Tibial artery (tissue), 4 donors: ENCODE measurements around the gene TCF4.

Source experiments
- DNase-seq, 2 donors: peaks; one replicate each; pipeline ENCODE4 v3.0.0-alpha.2; 2019
- H3K27ac ChIP-seq, 2 donors: fragments of 200-600 bp; sonication (generic) in 1 of 2; 1 replicate in 1 of 2; 2 replicates in 1 of 2; pipeline ENCODE4 v1.5.1; 2018 to 2019; ENCODE audit warnings: mild to moderate bottlenecking in 1 of 2
- H3K27me3 ChIP-seq, 2 donors: fragments of 200-600 bp; sonication (generic) in 1 of 2; one replicate each; pipeline versions ENCODE4 v1.5.1 to v1.6.0; 2016 to 2019
- H3K36me3 ChIP-seq, 3 donors: fragments of 200-600 bp; sonication (generic) in 2 of 3; one replicate each; pipeline ENCODE4 v1.5.1; 2016 to 2019; ENCODE audit warnings: mild to moderate bottlenecking in 2 of 3
- H3K4me1 ChIP-seq, 4 donors: fragments of 200-600 bp; sonication (generic) in 2 of 4; 1 replicate in 3 of 4; 2 replicates in 1 of 4; pipeline ENCODE4 v1.5.1; 2016 to 2019
- H3K4me3 ChIP-seq, 2 donors: fragments of 200-600 bp; sonication (generic) in 1 of 2; 1 replicate in 1 of 2; 2 replicates in 1 of 2; pipeline ENCODE4 v1.5.1; 2018 to 2019; ENCODE audit warnings: mild to moderate bottlenecking in 2 of 2
- H3K9me3 ChIP-seq, 3 donors: fragments of 200-600 bp; sonication (generic) in 1 of 3; one replicate each; pipeline ENCODE4 v1.5.1; 2016 to 2019
- intact Hi-C: fragments of 100-400 bp; cut with DNase I; formaldehyde crosslinking; loops from one replicate; pipeline ENCODE4 v1.15.0; 2023; ENCODE audit warnings: low total_unique reads
- TF ChIP-seq, protein P1 (sequence below), 2 experiments: fragments of 200-600 bp in 1 of 2; fragments of 450-650 bp in 1 of 2; IDR thresholded peaks; one replicate each; pipeline ENCODE4 v1.5.1; 2017 to 2019; ENCODE audit warnings: antibody characterized with exemption in 2 of 2, mild to moderate bottlenecking in 1 of 2, moderate library complexity in 1 of 2

Gene TCF4

DNA sequence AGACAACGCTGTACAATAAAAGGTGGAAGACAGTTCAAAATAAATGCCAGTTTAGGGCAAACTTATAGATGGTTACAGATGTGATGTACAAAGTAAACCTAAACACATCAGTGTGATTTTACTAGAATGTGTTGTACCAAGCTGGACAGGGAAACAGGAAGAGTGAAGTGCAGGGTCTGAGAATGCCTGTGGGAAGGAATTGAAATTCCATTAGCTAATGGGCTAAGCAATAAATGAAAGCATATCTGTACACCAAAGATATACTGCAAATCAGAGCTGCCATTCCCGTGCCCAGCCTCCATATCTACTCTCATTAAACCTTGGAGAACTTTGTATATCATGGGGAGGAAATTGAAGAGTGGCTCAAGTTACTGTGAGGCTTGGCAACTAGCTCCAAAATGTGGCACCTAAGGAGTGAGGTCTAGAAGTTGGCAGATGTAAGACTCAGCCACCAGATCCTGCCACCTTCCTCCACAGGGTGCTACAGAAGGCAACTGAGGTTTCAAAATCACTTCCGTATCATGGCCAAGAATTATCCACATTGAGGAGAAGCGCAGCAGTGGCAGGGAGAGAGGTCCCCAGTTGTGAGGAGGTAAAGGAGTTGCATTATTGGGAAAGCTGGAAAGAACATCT lies 277.8 kb downstream of the TCF4 start:
- Histone ChIP-seq H3K4me3 (no peak overlapping the region), H3K27ac (no peak overlapping the region), H3K4me1 (peaks cover 0 to 24% (median 0%) of the 10 kb centered on the region in 4 donors), H3K36me3 (peaks cover 0 to 4% (median 0%) of the 10 kb centered on the region in 3 donors), H3K9me3 (no peaks in the 10 kb centered on the region), H3K27me3 (no peaks in the 10 kb centered on the region)
- DNase-seq, result no peak
- intact Hi-C loops, result no loop called here
- TF ChIP-seq, protein P1, sequence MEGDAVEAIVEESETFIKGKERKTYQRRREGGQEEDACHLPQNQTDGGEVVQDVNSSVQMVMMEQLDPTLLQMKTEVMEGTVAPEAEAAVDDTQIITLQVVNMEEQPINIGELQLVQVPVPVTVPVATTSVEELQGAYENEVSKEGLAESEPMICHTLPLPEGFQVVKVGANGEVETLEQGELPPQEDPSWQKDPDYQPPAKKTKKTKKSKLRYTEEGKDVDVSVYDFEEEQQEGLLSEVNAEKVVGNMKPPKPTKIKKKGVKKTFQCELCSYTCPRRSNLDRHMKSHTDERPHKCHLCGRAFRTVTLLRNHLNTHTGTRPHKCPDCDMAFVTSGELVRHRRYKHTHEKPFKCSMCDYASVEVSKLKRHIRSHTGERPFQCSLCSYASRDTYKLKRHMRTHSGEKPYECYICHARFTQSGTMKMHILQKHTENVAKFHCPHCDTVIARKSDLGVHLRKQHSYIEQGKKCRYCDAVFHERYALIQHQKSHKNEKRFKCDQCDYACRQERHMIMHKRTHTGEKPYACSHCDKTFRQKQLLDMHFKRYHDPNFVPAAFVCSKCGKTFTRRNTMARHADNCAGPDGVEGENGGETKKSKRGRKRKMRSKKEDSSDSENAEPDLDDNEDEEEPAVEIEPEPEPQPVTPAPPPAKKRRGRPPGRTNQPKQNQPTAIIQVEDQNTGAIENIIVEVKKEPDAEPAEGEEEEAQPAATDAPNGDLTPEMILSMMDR (IDR thresholded peaks at IDR 0.05), result no peak

DNA sequence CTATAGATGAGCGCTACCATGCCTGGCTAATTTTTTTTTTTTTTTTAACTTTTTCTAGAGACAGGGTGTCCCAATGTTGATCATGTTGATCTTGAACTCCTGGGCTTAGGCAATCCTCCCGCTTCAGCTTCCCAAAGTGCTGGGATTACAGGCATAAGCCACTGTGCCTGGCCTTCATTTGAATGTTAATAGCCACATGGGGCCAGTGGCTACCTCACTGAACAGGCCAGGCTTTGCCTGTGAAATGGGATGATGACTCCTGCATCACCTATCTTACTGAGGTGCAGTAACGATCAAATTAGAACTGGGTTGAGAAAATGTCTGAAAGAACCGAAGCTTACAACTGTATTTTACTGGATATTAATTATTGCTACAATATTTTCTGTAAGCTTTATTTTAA lies 278.7 kb downstream of the TCF4 start:
- no peak overlapping the region for H3K27ac ChIP-seq
- H3K36me3 ChIP-seq, result peaks cover 0 to 4% (median 0%) of the 10 kb centered on the region in 3 donors
- no peak for DNase-seq
- no peaks in the 10 kb centered on the region for H3K9me3 ChIP-seq
- peaks cover 0 to 21% (median 0%) of the 10 kb centered on the region in 4 donors for H3K4me1 ChIP-seq
- no peak overlapping the region for H3K4me3 ChIP-seq
- no peaks in the 10 kb centered on the region for H3K27me3 ChIP-seq
- TF ChIP-seq, protein P1 (IDR thresholded peaks at IDR 0.05), result no peak
- intact Hi-C loops, result no loop called here

DNA sequence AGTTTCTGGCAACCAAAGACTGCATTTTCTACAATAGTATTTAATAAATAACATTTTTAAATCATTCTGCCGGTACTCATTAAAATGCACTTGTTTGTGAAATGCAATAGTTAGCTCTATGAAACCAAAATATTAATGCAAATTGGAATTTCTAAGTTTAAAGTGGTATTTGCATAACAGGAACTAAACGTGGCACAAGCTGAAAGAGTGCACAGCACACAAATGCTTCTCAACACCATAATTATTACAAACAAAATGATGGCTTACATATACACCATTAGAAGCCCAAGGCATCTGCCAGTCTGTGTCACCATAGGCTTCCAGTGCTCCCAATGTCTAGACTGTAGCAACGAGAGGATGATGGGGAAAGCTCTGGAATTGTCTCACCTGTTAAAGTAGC lies 280.5 kb downstream of the TCF4 start:
- intact Hi-C loops, result no loop called here
- Histone ChIP-seq H3K4me1 (peaks cover 0 to 21% (median 0%) of the 10 kb centered on the region in 4 donors), H3K36me3 (peaks cover 0 to 4% (median 0%) of the 10 kb centered on the region in 3 donors), H3K9me3 (no peaks in the 10 kb centered on the region), H3K27me3 (no peaks in the 10 kb centered on the region), H3K4me3 (no peak overlapping the region), H3K27ac (no peak overlapping the region)
- DNase-seq, result no peak
- TF ChIP-seq, protein P1 (IDR thresholded peaks at IDR 0.05), result no peak

DNA sequence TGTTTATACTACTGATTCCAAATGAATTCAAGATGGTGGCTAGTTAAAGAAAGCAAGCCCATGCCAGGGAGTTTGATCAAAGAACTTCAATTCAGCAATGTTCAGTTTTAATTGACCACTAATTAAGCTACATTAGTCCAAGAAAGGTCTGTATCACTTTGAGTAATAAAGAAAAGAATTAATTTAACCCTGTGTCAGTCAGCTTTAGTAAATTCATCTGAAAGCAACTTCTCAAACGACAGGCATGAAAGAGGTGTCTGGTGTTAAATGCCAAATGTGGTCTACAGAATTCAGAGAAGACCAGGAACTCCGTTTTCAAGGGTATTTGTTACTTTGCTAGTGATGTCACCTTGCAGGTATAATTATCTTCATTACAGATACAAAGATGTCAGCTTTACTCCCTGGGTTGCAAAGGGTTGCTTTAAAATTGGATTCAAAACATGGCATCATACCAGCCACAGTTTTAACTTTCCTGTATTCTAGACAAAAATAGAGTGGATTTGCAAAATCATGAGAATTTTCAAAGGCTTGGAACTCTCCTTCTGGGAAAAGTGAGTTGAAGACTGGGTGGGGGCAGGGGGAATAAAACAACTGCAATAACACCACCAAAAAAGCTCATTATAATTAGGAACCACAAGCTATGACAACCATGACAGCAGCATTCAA lies 281.5 kb downstream of the TCF4 start:
- DNase-seq, result no peak
- TF ChIP-seq, protein P1 (IDR thresholded peaks at IDR 0.05), result no peak
- Histone ChIP-seq H3K27ac (no peak overlapping the region), H3K4me3 (no peak overlapping the region), H3K36me3 (peaks cover 0 to 4% (median 0%) of the 10 kb centered on the region in 3 donors), H3K27me3 (no peaks in the 10 kb centered on the region), H3K9me3 (no peaks in the 10 kb centered on the region), H3K4me1 (peaks cover 0 to 21% (median 0%) of the 10 kb centered on the region in 4 donors)
- intact Hi-C loops, result no loop called here

DNA sequence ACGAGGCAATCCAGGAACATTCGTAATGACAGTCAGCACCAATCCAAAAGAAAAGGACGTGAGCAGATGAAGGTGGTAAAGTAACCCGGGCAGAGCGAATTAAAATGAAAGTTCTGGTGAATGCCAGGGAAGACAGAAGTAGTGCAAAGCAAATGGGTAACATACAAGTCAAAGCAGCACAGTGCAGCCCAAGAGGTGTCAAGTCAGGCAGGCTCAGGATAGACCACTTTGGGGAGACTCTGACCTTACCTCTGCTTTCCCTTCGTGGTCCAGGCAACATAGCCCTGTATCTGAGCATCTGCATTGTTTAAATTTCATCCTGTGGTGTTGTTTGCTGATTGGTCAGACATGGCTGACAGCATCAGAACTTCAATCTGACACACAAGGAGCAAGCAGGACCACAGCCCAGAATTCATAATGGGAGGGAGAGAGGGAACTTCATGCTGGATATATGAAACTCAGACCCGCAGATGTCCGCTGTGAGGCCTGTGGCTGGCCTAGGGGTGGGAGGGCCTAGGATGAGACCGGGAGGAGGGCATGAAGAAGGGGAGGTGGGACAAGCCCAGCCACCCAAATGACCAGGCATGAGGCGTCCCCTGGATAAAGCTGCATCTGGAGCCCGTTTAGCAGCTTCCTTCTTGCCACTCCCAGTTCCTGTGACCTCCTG lies 285.7 kb downstream of the TCF4 start:
- Histone ChIP-seq H3K4me3 (no peak overlapping the region), H3K27ac (no peak overlapping the region), H3K27me3 (no peaks in the 10 kb centered on the region), H3K9me3 (no peaks in the 10 kb centered on the region), H3K4me1 (peaks cover 0 to 12% (median 0%) of the 10 kb centered on the region in 4 donors), H3K36me3 (no peaks in the 10 kb centered on the region)
- TF ChIP-seq, protein P1 (IDR thresholded peaks at IDR 0.05), result no peak
- intact Hi-C loops, result no loop called here
- DNase-seq, result no peak
